Kidney capillary endothelial cell (primary cell): Measurements from ENCODE around the gene FASTKD1.

Source experiments
- DNase-seq: peaks from one replicate; pipeline ENCODE4 v3.0.0-alpha.2; 2018; ENCODE audit warnings: low spot score

Gene FASTKD1

DNA sequence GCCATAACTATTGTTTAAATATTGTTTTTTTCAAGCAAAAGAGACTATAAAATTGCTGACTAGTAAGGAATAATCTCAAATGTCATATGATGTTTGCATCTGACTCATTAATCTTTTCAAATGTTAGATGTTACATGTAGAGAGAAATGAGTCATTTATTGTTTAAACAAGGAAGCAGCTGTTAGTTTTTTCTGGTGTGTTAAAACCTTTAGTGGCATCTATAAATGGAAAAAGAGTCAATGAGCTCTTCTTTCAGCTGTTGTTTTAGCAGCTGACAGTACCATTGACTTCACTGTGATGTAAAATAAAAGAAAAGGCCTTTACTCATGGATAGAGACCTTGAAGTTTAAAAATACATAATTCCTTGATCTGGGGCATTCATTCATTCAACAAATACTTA, 66.0 kb downstream of the FASTKD1 start:
- peak; percentile 92 for DNase-seq

DNA sequence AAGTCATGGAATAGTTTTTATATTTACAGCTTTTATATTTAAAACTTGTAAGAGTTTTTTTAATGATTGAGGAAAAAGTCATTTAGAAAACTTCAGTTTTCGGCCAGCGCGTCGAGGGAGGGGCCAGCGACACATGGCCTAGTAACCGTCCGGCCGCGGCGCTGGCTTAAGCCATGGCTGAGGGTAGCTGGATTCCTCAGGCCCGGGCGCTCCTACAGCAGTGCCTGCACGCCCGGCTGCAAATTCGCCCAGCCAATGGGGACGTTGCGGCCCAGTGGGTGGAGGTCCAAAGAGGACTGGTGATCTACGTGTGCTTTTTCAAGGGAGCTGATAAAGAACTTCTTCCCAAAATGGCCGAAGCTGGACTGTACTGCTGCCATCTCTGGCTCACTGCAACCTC, 69.0 kb downstream of the FASTKD1 start:
- DNase-seq = no peak

DNA sequence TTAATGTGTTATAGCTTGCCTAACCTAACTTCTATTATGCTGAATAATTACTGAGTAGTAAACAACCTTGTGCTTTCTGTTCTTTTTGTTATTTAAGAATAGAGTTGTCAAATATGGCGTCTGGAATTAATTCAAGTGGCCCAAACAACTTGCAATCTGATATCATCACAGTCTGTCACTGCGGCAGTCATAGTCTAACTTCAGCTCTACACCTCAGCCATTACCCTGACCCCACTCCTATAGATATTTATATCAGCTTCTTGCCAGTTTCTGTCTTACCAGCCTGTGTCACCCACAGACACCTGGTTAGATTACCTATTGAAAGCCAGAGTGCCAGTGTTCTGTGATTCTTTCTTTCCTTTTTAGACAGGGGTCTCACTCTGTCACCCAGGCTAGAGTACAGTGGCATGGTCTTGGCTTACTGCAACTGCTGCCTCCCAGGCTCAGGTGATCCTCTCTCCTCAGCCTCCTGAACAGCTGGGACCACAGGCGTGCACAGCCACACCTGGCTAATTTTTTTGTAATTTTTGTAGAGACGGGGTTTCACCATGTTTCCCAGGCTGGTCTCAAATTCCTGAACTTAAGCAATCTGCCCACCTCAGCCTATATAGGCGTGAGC, 78.2 kb downstream of the FASTKD1 start:
- no peak for DNase-seq

DNA sequence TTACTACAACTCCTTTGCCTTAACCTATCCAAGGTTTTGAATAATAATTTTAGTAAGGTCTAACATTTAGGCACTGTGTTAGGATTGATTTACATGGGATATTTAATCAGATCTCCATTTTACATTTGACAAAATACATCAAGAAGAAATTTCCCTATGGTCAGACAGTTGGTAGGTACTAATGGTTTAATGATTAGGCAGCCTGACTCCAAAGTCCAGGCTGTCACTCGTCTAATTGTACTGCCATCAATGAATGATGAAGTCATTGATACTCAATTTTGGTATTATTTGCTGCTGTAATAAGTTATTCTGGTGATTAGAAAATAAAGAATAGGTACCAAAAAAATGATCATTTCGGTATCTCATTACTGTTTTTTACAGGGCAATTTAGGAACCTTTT, 80.3 kb downstream of the FASTKD1 start:
- DNase-seq = no peak

DNA sequence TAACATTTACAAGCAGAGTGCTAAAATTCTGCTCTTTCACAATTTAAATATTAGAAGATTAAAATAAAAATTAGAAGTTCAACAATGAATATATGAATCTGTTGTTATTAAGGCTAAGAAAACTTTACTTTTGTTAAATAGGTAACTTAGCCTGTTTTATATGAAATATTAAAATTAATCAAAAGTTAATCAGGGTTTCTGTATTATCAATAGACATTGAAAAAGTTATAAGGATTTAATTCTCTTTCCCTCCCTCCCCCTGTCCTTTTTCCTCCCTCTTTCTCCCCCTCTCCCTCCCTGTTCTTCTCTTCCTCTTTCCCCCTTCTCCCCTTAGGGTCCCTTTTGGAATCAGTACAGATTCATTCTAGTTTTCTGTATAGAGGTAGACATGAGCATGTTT, 82.3 kb downstream of the FASTKD1 start:
- DNase-seq = no peak

DNA sequence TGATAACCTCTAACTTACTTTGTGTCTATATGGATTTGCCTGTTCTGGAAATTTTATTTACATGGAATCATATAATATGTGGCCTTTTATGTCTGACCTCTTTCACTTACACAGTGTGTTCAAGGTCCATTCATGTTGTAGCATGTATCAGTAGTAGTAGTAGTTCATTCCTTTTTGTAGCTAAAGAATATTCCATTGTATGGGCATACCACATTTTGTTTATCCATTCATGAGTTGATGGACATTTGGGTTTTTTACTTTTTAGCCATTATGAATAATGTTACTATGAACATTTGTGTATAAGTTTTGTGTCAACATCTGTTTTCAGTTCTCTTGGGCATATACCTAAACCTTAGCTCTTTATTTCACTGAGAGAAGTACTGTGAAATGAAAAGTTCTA, 82.8 kb downstream of the FASTKD1 start:
- DNase-seq = no peak

DNA sequence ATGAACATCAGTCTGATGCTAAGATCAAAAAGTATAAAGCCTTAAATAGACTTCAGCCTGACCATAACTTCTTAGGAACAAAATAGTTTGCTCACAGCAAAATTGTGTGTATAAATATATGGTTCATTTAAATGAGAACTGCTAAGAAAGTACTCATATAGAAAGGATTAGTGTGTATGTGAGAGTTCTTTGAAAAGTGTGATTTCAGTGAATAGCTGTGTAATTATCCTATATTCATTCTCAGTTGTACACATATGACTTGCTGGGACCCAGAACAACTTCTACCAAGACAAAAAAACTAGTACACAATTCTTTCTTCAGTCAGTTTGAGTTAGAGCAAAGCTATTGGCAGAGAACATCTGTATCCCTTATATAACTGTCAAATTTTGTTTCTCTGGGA, 87.2 kb downstream of the FASTKD1 start:
- no peak for DNase-seq

DNA sequence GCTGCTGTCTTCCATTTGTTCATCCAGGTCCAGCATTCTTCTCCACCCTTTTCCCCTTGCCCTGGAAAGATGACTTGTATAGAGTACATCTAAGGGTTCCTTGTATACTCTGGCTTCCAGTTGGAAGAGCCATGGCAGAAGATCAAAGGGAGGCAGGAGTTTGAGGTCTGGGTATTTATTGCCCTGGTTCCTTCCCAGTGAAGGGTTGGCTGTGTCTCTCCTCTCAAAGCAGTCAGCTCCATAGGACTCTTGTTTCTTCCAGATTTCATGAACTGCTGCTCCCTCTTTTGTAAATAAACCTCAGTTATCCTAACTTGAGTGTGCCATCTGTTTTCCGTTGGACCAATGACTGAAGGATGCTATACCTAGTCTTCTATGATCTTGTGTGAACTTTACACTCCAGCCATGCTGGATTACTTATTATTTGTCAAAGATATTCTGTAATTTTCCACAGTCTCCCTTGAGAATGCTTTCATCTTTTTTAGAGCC, 88.0 kb downstream of the FASTKD1 start:
- no peak for DNase-seq

DNA sequence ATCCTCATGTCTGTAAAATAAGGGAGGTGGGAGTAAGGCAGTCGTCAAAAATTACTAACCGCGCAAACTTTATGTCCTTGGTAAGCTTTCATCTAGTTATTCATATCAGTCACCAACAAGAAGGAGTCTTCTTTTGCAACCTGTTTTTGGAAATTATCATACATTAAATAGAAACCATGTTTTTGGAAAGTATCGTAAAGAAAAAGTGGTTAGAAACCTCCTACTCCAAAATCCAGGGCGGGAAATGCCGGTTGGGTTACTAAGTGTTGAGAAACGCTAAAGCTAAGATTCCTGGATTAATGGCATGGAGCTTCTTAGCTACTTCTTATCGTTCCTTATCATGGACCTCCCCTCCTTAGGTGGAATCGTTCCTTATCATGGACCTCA, 93.6 kb downstream of the FASTKD1 start:
- DNase-seq = peak; percentile 4
